ENCODE measurements around the gene SBK1. TPM values are rescaled to one million over a fixed set of nuclear protein-coding genes. Genes with fewer than 3 reads are reported as not detected.

Gene SBK1
- total and polyA plus RNA-seq, 10 of the 15 experiments (the other 5 are each of a cell fraction or from before 2014, with no cell fraction given) = 0.04 to 0.26 (median 0.06) TPM; not detected in 4

GRCh38 chr16:28311913-28312312 is 19.6 kb downstream of the SBK1 start:
- Histone ChIP-seq H3K36me3 (ENCODE audit: control insufficient read depth in 2 of 2, insufficient read depth in 2 of 2, low read length in 1 of 2) (no peaks in the 10 kb centered on the region), H2AFZ (ENCODE audit: control insufficient read depth, low read depth, low read length) (no peak overlapping the region), H3K79me2 (ENCODE audit: control insufficient read depth, insufficient read depth, low read length) (no peaks in the 10 kb centered on the region), H4K20me1 (ENCODE audit: control insufficient read depth, insufficient read depth) (no peaks in the 10 kb centered on the region), H3K9me3 (replicated peaks; ENCODE audit: control insufficient read depth, insufficient read depth, low read length) (no peaks in the 10 kb centered on the region), H3K4me1 (ENCODE audit: control insufficient read depth, insufficient read depth, low read length) (peaks cover 3% of the 10 kb centered on the region; the same call in 1 of the 2 replicates), H3K9ac (ENCODE audit: control insufficient read depth, insufficient read depth, low read length) (no peak overlapping the region), H3K4me2 (ENCODE audit: control insufficient read depth, insufficient read depth) (no peak overlapping the region), H3K27ac (ENCODE audit: control insufficient read depth, insufficient read depth) (no peak overlapping the region), H3K4me3 (no peak overlapping the region), H3K27me3 (replicated peaks in 1 of 2; ENCODE audit: control insufficient read depth in 2 of 2, insufficient read depth in 2 of 2, low read length in 1 of 2) (no peaks in the 10 kb centered on the region; a peak in 1 of 4 replicates)
- intact Hi-C loops (cut with micrococcal nuclease; ENCODE audit: unreplicated experiment) = no loop called here
- no TSS peak for BruUV-seq (replicated peaks)
- in situ Hi-C loops (cut with MboI) = loop anchor here (5.0 kb wide), 1 partner anchor 35 kb away; no protein-coding TSS in a partner anchor
- TF ChIP-seq CEBPB (IDR thresholded peaks at IDR 0.05; ENCODE audit: borderline replicate concordance in 1 of 2, low read depth in 2 of 2, low read length in 2 of 2) (no peak), ZNF622 (IDR thresholded peaks at IDR 0.05) (no peak), BHLHE40 (IDR thresholded peaks at IDR 0.05; ENCODE audit: borderline replicate concordance in 1 of 2, low read depth in 2 of 2, low read length in 1 of 2) (peak in 1 of 2 experiments; percentile 53; a peak in 2 of 4 replicates)
- ChIA-PET RAD21 (ENCODE audit: unreplicated experiment) (no interaction called here), CTCF (interaction anchor here (2.2 kb wide), 1 partner anchor 10 kb away, joined by 7 read pairs; no protein-coding TSS in a partner anchor), SMC1A (ENCODE audit: uncharacterized antibody, unreplicated experiment) (no interaction called here), POLR2A (no interaction called here)
- 46% methylated on average over 14 of the region's 14 CpGs for WGBS (ENCODE audit: insufficient coverage, insufficient replicate concordance, low lambda C conversion rate, missing lambda C conversion rate)
- no peak for FAIRE-seq
- no peak for ATAC-seq
- DNase-seq (ENCODE audit: low read depth, low spot score) = no peak

DNA sequence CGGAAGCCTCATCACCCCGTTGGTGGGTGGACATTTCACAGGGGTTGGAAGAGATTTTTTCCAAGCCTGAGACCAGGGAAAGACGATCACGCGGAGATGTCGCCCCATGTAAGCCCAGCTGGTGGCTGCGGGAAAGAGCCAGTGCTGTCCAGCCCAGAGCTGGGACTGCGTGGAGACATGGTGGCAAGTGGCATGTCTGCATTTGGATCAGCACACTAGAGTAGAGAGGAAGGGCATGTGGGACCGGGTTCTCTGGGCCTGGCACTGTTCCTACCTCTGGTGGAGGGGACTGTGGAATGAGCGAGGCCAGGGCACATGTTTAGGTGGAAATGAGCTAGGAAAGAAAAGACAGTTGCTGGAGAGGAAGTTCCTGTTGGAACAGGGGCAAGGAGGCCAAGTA is 20.0 kb downstream of the SBK1 start:
- ChIA-PET CTCF (interaction anchor here (2.2 kb wide), 1 partner anchor 9 kb away, joined by 7 read pairs; no protein-coding TSS in a partner anchor), POLR2A (no interaction called here), SMC1A (ENCODE audit: uncharacterized antibody, unreplicated experiment) (no interaction called here), RAD21 (ENCODE audit: unreplicated experiment) (no interaction called here)
- no peaks in the 10 kb centered on the region for H3K79me2 ChIP-seq (ENCODE audit: control insufficient read depth, insufficient read depth, low read length)
- H3K36me3 ChIP-seq (ENCODE audit: control insufficient read depth in 2 of 2, insufficient read depth in 2 of 2, low read length in 1 of 2) = no peaks in the 10 kb centered on the region
- ATAC-seq = no peak
- H3K9ac ChIP-seq (ENCODE audit: control insufficient read depth, insufficient read depth, low read length) = no peak overlapping the region
- DNase-seq (ENCODE audit: low read depth, low spot score) = no peak
- intact Hi-C loops (cut with micrococcal nuclease; ENCODE audit: unreplicated experiment) (no loop called here), in situ Hi-C loops (cut with MboI) (loop anchor here (5.0 kb wide), 1 partner anchor 35 kb away; no protein-coding TSS in a partner anchor)
- H3K4me2 ChIP-seq (ENCODE audit: control insufficient read depth, insufficient read depth) = no peak overlapping the region
- BruUV-seq (replicated peaks) = no TSS peak
- FAIRE-seq = no peak
- no peaks in the 10 kb centered on the region for H3K9me3 ChIP-seq (replicated peaks; ENCODE audit: control insufficient read depth, insufficient read depth, low read length)
- H4K20me1 ChIP-seq (ENCODE audit: control insufficient read depth, insufficient read depth) = no peaks in the 10 kb centered on the region
- H3K27ac ChIP-seq (ENCODE audit: control insufficient read depth, insufficient read depth) = no peak overlapping the region
- no peak overlapping the region for H2AFZ ChIP-seq (ENCODE audit: control insufficient read depth, low read depth, low read length)
- peaks cover 3% of the 10 kb centered on the region; the same call in 1 of the 2 replicates for H3K4me1 ChIP-seq (ENCODE audit: control insufficient read depth, insufficient read depth, low read length)
- no peak overlapping the region for H3K4me3 ChIP-seq
- 62% methylated on average over 10 of the region's 10 CpGs for WGBS (ENCODE audit: insufficient coverage, insufficient replicate concordance, low lambda C conversion rate, missing lambda C conversion rate)
- H3K27me3 ChIP-seq (replicated peaks in 1 of 2; ENCODE audit: control insufficient read depth in 2 of 2, insufficient read depth in 2 of 2, low read length in 1 of 2) = no peaks in the 10 kb centered on the region; a peak in 1 of 4 replicates
- TF ChIP-seq RAD21 (IDR thresholded peaks at IDR 0.05; ENCODE audit: insufficient read depth, low read depth, low read length) = no peak
- TF ChIP-seq ZBED1 (IDR thresholded peaks at IDR 0.05; ENCODE audit: borderline replicate concordance) = no peak
- TF ChIP-seq CBX3 (IDR thresholded peaks at IDR 0.05; ENCODE audit: borderline replicate concordance, low read depth) = no peak
- TF ChIP-seq HCFC1 (IDR thresholded peaks at IDR 0.05; ENCODE audit: low read length) = no peak
- TF ChIP-seq, protein P1, sequence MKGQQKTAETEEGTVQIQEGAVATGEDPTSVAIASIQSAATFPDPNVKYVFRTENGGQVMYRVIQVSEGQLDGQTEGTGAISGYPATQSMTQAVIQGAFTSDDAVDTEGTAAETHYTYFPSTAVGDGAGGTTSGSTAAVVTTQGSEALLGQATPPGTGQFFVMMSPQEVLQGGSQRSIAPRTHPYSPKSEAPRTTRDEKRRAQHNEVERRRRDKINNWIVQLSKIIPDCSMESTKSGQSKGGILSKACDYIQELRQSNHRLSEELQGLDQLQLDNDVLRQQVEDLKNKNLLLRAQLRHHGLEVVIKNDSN (IDR thresholded peaks at IDR 0.05; ENCODE audit: borderline replicate concordance, extremely low read length, insufficient read depth, low read depth, low read length) = no peak
- TF ChIP-seq NFXL1 (IDR thresholded peaks at IDR 0.05; ENCODE audit: borderline replicate concordance) = no peak
- TF ChIP-seq, protein P2, sequence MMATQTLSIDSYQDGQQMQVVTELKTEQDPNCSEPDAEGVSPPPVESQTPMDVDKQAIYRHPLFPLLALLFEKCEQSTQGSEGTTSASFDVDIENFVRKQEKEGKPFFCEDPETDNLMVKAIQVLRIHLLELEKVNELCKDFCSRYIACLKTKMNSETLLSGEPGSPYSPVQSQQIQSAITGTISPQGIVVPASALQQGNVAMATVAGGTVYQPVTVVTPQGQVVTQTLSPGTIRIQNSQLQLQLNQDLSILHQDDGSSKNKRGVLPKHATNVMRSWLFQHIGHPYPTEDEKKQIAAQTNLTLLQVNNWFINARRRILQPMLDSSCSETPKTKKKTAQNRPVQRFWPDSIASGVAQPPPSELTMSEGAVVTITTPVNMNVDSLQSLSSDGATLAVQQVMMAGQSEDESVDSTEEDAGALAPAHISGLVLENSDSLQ (IDR thresholded peaks at IDR 0.05) = no peak
- TF ChIP-seq, protein P3, sequence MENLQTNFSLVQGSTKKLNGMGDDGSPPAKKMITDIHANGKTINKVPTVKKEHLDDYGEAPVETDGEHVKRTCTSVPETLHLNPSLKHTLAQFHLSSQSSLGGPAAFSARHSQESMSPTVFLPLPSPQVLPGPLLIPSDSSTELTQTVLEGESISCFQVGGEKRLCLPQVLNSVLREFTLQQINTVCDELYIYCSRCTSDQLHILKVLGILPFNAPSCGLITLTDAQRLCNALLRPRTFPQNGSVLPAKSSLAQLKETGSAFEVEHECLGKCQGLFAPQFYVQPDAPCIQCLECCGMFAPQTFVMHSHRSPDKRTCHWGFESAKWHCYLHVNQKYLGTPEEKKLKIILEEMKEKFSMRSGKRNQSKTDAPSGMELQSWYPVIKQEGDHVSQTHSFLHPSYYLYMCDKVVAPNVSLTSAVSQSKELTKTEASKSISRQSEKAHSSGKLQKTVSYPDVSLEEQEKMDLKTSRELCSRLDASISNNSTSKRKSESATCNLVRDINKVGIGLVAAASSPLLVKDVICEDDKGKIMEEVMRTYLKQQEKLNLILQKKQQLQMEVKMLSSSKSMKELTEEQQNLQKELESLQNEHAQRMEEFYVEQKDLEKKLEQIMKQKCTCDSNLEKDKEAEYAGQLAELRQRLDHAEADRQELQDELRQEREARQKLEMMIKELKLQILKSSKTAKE (IDR thresholded peaks at IDR 0.05; ENCODE audit: low read depth, poor library complexity, severe bottlenecking) = no peak
- no peak for TF ChIP-seq MYC (IDR thresholded peaks at IDR 0.05; ENCODE audit: insufficient read depth, insufficient read length, insufficient replicate concordance, low read length, severe bottlenecking)

Data from GM12878 (cell line).